GM11168 (cell line): ENCODE measurements around the gene CEP104.
"Not testable (repeated sequence)": the region's sequence is repeated elsewhere in the genome, so short reads cannot be mapped to it uniquely, and the experiment has no call there.

ENCODE experiments used
- in situ Hi-C: fragments of 300-500 bp; cut with MboI; formaldehyde crosslinking; loops from one replicate; pipeline ENCODE4 v1.12.0; 2022; ENCODE audit warnings: low sequenced_read_pairs; ENCODE audit not compliant: unreplicated experiment

Gene CEP104

DNA sequence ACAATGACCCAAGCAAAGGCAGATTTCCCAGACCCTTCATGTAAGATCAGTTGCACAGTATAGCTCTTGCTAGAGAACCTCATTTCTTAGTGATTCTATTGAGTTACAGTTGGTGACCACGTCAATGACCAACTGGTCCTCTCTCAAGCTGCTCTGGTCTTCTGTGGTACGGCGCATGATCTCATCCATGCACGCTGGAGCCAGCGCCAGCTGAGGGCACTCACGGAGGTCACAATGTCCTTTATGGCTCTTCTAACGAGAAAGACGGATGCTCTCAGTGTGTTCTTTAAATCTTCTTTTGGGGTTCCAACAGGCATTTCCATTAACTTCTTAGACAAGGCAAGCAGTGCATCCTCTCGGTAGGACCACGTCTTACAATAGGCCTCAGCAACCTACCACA is 22.3 kb downstream of the CEP104 start:
- in situ Hi-C loops, result no loop called here

GRCh38 chr1:3831689-3832088 is 25.3 kb downstream of the CEP104 start:
- in situ Hi-C loops, result no loop called here

GRCh38 chr1:3828391-3828790 is 28.6 kb downstream of the CEP104 start:
- in situ Hi-C loops, result no loop called here

DNA sequence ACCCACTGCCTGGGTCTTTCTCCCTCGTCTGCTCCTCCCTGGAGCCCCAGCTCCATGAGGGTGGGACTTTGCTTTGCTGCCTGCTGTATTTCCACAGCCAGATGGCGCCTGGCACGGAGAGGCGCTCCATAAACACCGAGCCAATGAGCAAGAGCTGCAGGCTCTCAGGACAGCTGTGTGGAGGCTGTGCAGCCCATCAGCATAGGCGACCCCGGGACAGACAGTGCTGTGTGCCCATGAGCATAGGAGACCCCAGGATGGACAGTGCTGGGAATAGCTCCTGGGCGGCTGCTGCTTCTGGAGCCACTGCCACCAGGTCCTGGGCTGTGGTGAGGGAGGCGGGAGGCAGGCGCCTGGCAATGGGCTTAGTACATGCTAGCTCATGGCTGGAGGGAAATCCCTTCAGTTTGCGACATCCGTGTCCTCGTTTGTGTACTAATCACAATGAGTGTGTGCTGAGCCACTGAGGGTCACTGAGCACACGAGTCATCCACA is 29.2 kb downstream of the CEP104 start:
- in situ Hi-C loops, result no loop called here

DNA sequence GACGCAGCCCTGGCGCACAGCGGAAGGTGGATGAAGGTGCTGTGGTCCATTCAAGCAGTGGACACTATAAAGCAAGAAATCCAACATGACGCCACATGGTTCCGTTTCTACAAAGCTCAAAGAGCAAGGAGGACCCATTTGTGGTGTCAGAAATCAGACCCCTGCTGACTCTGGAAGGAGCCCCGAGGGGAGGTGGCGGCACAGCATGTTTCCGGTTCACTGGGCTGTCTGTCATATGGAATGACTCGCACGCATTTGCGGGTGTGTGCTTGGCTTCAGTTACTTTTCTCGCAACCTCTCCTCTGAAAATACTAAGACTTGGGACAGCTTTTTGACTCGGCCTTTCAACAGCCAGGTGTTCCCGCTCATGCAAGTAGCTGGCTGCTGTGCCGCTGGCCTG is 31.7 kb downstream of the CEP104 start:
- in situ Hi-C loops, result no loop called here

DNA sequence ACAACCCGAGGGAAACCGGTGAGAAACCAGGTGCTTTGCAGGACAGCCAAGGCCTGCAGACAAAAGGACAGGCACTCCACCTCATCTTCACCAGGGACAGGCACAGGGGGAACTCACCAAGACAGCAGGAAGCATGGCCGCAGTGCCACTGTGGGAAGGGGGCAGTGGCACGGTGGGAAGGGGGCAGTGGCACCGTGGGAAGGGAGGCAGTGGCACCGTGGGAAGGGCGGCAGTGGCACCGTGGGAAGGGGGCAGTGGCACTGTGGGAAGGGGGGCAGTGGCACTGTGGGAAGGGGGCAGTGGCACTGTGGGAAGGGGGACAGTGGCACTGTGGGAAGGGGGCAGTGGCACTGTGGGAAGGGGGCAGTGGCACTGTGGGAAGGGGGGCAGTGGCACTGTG is 32.4 kb downstream of the CEP104 start:
- in situ Hi-C loops, result no loop called here

GRCh38 chr1:3822421-3822820 is 34.6 kb downstream of the CEP104 start:
- in situ Hi-C loops, result no loop called here

DNA sequence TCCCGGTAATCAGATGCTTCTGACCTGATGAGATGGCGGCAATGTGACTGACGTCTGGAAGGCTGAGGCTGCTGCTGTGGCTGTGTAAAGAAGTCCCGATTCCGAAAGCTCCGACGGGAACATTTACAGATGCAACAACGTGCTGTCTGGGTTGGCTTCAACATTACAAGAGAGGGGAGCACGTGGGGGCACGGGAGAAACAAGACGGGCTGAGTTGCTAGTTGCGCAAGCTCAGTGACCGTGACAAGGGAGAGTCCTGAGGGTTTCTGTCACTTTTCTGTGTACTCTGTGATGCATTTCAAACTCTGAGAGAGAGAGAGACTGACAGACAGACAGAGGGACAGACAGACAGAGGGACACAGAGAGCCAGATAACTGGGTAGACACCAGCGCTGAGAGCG is 35.1 kb downstream of the CEP104 start:
- in situ Hi-C loops, result no loop called here

DNA sequence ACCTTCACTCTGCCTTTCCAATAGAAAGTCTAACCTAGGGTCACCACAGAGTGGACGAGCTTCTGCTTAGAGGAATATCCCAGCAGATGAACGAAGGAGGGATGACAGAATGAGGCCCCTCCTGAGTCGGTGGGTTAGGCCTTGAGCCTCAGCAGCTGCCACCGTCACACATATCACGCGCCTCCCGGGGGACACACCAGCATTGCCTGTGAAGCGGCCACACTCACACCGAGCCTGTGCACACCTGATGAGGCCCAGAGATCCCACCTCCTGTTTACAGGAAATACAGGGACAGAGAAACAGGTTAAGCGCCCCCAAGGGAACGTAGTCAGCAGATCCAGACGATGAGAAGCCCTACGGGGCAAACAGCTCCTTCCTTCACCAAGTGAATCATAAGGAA is 35.6 kb downstream of the CEP104 start:
- in situ Hi-C loops, result no loop called here

DNA sequence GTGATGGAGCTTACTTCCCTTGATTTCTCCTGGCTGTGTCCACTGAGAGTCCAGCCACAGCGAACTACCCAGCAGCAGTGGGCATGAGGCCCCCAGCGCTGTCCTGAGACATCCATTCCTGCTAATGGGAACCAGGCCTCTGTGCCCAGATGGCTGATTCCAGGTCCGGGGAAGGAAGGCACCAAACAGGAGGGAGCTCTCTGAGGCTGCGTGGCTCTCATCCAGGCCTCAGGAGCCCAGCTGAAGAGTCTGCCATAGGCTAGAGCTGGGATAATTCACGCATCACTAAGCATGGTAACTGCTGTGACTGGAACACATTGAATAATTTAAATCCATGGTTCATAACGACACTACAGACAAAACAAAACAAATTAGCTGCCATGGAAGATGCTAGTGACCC is 36.0 kb downstream of the CEP104 start:
- in situ Hi-C loops, result no loop called here

- in situ Hi-C loops, result no loop called here
These were observed 36.7 kb downstream of the CEP104 start for GRCh38 chr1:3820316-3820715.

GRCh38 chr1:3819771-3820200 is 37.2 kb downstream of the CEP104 start:
- in situ Hi-C loops, result no loop called here

- in situ Hi-C loops, result no loop called here
These were observed 39.0 kb downstream of the CEP104 start for GRCh38 chr1:3817821-3818597.

DNA sequence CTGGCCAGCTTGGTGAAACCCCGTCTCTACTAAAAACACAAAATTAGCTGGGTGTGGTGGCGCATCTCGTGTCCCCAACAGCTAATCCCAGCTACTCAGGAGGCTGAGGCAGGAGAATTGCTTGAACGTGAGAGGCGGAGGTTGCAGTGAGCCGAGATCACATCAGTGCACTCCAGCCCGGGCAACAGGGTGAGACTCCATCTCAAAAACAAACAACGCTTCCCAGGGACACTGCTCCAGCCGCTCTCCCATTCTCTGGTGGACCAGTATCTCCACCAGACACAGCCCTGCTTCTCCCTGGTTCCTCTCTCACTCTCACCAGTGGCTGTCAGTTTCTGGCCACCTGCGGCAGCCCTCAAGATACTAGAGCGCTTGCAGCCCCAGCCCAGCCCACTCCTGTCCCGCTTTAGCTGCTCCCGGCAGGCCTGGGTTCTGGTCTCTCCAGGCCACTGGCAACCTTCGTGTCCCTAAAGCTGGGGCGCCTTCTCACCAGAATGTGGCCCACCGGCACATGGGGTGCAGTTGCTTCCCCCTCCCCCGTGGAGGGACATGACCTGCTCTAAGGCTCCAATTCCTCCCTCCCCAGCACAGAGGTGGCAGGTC is 39.8 kb downstream of the CEP104 start:
- in situ Hi-C loops, result no loop called here

DNA sequence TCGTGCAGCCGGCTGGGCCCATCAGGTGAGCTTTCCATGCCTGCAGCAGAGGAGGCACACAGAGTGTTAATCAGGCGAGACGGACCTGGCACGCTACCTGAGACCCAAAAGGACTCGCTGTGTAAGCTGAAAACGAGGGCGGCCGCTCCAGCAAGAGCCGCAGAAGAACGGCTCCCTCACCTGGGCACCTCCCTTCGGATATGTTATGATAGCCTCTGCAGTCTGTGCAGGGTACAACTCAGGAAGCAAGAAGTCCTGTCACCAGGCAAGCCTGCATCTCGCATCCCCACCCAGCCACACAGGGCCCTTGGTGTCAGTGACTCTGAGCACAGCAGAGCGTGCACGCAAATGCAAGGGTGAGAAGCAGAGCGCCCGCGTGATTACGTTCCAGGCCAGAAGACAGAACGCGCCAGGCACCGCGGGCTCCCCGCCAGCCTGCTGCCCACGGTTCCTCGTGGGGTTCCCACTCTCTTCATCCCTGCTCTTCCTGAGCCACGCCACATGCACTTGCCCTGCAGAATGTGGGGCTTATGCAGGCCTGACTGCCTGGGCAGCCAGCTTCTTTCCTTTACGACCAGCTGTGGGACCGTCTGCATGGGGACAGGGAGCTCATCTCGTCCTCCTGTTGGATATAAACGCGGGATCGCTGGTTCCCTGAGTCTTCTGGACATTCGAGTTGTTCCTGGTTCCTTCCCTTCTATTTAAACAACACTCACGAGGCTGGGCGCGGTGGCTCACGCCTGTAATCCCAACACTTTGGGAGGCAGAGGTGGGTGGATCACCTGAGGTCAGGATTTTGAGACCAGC is 40.5 kb downstream of the CEP104 start:
- in situ Hi-C loops, result no loop called here

- in situ Hi-C loops, result no loop called here
These were observed 42.0 kb downstream of the CEP104 start for GRCh38 chr1:3814771-3815561.

GRCh38 chr1:3814065-3814464 is 42.9 kb downstream of the CEP104 start:
- in situ Hi-C loops, result no loop called here

- in situ Hi-C loops, result no loop called here
These were observed 45.5 kb downstream of the CEP104 start for GRCh38 chr1:3811595-3811911.

DNA sequence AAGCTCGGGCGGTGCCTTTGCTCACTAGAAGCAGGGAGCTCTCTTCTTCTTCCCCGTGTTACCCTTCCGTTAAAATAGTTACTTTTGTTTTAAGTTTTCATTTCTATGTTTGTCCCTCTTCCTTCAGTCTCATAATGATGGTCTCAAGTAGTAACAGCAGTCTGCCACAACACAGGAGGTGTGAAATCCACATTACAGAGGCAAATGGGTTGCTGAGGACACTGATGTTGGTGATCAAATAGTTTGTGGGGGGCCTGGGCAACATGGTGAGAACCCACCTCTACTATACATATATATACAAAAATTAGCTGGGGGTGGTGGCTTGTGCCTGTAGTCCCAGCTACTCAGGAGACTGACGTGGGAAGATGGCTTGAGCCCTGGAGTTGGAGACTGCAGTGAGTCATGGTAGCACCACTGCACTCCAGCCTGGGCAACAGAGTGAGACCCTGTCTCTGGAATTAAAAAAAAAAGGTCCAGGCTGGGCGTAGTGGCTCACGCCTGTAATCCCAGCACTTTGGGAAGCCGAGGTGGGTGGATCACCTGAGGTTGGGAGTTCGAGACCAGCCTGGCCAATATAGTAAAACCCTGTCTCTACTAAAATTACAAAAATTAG is 46.8 kb downstream of the CEP104 start:
- in situ Hi-C loops, result not testable (repeated sequence)

GRCh38 chr1:3809680-3810079 is 47.3 kb downstream of the CEP104 start:
- in situ Hi-C loops, result no loop called here
